Measurements from ENCODE around the gene GMDS.

Gene GMDS

GRCh38 chr6:1614448-1615150, 630.8 kb downstream of the GMDS start:
- DNase-seq (ENCODE audit: insufficient read length, low spot score) (no peak), FAIRE-seq (no peak)

DNA sequence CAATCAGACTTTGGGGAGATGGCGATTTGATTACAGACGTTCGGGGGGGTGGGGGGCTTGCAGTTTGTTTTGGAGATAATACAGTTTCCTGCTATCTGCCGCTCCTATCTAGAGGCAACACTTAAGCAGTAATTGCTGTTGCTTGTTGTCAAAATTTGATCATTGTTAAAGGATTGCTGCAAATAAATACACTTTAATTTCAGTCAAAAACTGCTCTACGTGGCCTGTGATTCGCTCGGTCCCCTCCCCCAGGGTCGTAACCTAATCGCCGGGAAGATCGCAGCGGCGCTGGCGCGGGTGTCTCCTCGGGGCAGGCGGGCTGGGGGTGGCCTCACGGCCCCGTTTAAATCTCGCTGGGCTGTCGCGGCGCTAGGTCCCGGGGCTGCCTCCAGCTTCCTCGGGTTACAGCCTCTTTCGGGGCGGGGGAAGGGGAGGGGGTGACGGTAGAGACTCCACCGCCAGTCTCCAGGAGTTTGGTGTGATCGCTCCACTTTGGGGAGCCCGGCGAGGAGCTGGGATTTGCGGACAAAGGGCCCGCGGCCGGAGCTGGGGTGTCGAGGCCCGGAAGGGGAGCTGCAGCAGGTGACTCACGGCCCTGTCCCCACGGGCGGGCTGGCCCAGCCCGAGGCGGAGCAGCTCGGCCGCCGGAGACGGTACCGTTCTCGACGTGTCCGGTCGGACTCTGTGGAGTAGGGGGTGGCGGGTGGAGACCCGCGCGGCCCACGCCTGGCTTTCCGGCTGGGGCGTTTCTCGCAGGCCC, 631.5 kb downstream of the GMDS start:
- DNase-seq (ENCODE audit: insufficient read length, low spot score) (peak; percentile 60), FAIRE-seq (peak; percentile 73)

DNA sequence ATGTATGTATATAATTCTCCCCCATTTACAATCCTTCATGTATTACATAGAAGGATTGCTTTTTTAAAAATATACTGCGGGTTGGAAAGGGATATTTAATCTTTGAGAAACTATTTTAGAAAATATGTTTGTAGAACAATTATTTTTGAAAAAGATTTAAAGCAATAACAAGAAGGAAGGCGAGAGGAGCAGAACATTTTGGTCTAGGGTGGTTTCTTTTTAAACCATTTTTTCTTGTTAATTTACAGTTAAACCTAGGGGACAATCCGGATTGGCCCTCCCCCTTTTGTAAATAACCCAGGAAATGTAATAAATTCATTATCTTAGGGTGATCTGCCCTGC, 632.1 kb downstream of the GMDS start:
- DNase-seq (ENCODE audit: insufficient read length, low spot score) (no peak), FAIRE-seq (no peak)

DNA sequence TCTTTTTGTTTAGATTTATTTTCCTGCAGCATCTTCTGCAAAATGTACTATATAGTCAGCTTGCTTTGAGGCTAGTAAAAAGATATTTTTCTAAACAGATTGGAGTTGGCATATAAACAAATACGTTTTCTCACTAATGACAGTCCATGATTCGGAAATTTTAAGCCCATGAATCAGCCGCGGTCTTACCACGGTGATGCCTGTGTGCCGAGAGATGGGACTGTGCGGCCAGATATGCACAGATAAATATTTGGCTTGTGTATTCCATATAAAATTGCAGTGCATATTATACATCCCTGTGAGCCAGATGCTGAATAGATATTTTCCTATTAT, 632.5 kb downstream of the GMDS start:
- FAIRE-seq (no peak), DNase-seq (ENCODE audit: insufficient read length, low spot score) (no peak)

GRCh38 chr6:1612299-1612973, 633.0 kb downstream of the GMDS start:
- no peak for DNase-seq (ENCODE audit: insufficient read length, low spot score)
- FAIRE-seq: no peak

- no peak for DNase-seq (ENCODE audit: insufficient read length, low spot score)
- FAIRE-seq: no peak
Observed at GRCh38 chr6:1611572-1612298, 633.7 kb downstream of the GMDS start.

DNA sequence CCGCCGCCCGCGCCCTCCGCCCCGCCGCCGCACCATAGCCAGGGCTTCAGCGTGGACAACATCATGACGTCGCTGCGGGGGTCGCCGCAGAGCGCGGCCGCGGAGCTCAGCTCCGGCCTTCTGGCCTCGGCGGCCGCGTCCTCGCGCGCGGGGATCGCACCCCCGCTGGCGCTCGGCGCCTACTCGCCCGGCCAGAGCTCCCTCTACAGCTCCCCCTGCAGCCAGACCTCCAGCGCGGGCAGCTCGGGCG, 634.2 kb downstream of the GMDS start:
- FAIRE-seq (no peak), DNase-seq (ENCODE audit: insufficient read length, low spot score) (peak; percentile 61)

- DNase-seq (ENCODE audit: insufficient read length, low spot score) (no peak), FAIRE-seq (peak; percentile 23)
Observed at GRCh38 chr6:1610497-1611321, 634.7 kb downstream of the GMDS start.

DNA sequence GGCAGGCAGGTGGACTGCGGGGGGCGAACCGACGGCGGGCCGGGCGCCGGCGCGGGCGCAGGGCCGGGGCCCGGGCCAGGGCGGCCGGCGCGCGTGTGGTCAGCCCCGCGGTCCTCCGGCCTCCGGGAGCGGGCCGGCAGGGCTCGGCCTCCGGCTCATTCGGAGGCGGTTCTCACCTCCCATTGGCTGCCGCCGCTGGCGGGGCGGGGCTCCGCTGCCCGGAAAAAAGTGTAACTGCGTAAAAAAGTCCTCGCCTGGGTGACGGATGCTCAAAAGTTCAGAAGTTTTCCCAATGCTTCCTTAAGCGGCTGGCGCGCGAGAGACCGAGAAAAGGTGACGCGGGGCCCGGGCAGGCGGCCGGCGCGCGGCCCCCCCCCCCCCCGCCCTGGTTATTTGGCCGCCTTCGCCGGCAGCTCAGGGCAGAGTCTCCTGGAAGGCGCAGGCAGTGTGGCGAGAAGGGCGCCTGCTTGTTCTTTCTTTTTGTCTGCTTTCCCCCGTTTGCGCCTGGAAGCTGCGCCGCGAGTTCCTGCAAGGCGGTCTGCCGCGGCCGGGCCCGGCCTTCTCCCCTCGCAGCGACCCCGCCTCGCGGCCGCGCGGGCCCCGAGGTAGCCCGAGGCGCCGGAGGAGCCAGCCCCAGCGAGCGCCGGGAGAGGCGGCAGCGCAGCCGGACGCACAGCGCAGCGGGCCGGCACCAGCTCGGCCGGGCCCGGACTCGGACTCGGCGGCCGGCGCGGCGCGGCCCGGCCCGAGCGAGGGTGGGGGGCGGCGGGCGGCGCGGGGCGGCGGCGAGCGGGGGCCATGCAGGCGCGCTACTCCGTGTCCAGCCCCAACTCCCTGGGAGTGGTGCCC, 635.5 kb downstream of the GMDS start, which contains the start of gene FOXC1:
Gene FOXC1, plus strand, starts transcription at position 268 of the 849 bp plus-strand sequence. Its CDS starts 531 bp downstream, at position 799.
- DNase-seq (ENCODE audit: insufficient read length, low spot score): peak; percentile 93
- peak; percentile 46 for FAIRE-seq

- DNase-seq (ENCODE audit: insufficient read length, low spot score) (no peak), FAIRE-seq (no peak)
Observed at GRCh38 chr6:1609041-1609647, 636.3 kb downstream of the GMDS start.

- DNase-seq (ENCODE audit: insufficient read length, low spot score) (no peak), FAIRE-seq (no peak)
Observed at GRCh38 chr6:1608222-1609040, 637.0 kb downstream of the GMDS start.

- FAIRE-seq (no peak), DNase-seq (ENCODE audit: insufficient read length, low spot score) (no peak)
Observed at GRCh38 chr6:1607516-1608221, 637.7 kb downstream of the GMDS start.

GRCh38 chr6:1606780-1607515, 638.5 kb downstream of the GMDS start:
- DNase-seq (ENCODE audit: insufficient read length, low spot score) (no peak), FAIRE-seq (no peak)

DNA sequence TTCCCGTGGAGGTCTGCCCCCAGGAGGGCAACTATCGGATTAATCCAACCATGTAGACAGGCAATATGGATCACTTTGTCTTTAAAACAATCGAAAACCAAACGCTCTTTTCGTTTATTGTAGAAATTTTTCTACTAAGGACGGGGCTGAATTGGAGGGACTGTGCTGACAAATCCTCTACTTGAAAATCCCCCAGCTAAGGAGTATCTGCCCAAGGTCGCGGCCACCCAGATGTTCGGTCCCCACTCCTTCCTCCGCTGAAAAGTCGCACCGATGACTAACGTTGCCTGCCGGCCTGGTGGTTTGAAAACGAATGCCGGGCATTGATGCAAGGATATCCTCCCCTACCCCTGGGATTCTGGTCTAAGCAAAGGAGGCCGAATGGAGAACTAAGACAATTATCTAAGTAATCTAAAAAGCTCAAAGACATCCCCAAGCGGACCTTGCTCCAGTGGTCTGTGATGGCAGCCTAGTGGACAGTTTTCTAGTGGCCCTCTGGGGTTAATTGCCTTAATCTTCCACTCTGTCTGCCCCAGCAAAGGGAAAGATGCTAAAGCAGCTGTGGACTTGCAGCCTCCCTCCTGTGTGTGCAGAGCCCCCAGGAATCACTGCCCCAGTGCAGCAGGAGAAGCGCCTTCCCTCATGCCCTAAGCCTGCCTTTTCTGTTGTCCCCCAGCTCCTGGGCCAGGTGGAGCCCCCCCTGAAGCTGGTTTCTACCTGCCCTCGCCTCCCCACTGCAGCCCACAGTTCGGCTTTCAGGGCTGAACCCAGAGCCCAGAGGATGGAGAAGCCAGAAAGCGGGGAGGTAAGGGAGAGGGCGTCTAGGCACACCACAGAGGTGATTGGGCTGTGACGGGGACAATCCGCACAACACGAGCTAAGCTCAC, 639.3 kb downstream of the GMDS start:
- no peak for FAIRE-seq
- no peak for DNase-seq (ENCODE audit: insufficient read length, low spot score)

DNA sequence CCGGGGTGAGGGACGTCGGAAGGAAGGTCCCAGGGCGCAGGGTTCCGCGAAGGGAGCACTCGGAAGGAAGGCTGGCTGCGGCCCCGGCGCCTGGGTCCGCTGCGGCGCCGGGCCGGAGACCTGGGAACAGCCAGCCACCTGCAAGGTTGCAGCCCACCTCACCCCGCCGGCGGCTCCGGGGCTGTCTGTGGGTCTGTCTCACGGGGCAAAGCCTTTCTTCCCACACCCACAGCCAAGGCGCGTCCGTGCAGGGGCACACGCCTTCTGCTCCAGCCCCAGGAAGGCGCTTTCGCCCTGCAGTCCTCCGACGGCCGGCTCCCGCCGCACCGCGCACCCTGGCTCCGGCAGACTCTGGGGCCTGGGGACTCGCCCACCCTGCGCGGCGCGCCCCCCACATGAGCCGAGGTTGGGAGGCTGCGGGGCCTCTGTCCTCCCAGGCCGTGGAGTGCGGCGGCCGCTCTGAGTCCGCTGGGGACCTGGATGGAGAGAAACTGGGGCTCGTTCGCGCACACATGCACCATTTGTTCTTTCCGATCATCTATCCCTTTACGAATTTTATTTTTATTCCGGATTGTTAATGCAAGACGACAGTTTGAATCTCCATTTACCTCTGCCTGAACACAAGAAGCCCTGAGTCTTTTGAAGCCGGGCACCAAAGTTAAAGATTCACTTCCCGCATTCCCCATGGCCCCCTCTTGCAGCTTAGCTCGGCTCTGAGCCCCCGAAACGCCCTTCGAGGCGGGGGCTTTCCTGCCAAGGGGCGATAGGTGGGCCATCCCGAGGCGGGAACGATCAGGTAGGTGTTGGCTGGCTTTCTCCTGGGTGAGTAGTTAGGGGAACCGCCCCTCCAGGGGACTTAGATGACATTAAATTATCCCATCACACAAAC, 640.2 kb downstream of the GMDS start:
- no peak for FAIRE-seq
- no peak for DNase-seq (ENCODE audit: insufficient read length, low spot score)

Data from HTR-8/SVneo (cell line).